ENCODE measurements around the gene HOMEZ.
"Not testable (repeated sequence)": the region's sequence is repeated elsewhere in the genome, so short reads cannot be mapped to it uniquely, and the experiment has no call there.

HOMEZ gene, protein sequence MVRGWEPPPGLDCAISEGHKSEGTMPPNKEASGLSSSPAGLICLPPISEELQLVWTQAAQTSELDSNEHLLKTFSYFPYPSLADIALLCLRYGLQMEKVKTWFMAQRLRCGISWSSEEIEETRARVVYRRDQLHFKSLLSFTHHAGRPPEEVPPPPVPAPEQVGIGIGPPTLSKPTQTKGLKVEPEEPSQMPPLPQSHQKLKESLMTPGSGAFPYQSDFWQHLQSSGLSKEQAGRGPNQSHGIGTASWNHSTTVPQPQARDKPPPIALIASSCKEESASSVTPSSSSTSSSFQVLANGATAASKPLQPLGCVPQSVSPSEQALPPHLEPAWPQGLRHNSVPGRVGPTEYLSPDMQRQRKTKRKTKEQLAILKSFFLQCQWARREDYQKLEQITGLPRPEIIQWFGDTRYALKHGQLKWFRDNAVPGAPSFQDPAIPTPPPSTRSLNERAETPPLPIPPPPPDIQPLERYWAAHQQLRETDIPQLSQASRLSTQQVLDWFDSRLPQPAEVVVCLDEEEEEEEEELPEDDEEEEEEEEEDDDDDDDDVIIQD

DNA sequence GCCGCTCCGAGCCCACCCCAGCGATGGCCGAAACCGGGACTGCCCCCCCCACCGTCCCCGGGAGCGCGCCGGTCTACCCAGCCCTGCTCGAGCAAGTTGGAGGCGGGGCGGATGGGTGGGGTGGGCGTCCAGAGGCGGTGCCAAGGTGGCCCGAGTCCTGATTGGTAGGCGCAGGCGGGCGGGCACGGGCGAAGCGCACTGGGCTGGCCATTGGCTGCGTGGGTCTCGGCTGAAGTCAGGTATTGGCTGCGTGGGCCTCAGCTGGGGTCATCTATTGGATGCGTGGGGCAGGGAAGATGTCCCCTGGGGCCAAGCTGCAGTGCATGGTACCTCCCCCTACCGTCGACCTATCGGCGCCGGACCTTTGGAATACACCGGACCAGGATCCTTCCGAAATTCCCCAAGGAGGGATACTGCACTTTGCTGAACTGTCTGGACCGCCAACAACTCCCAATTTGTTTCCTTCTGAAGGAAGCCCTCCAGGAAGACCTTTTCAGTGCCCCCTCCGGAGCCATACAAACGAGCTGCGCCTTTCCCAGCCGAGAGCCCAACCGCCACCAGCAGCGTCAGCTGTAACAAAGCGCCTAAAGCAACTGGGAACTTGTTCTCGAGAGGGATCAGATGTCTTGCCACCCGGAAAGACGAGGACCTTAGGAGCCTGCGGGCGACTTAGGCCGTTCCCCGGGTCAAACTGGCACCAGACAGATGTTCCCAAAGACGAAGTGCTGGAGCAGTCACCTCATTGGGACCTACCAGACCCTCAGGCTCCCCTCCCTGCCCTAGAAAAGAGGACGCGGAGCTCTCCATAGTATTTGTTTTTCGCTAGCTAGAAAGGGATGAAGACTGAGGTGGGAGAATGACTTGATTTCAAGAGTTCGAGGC lies at the start of gene HOMEZ:
TSS of gene HOMEZ (minus strand) at position 113 of the 882 bp plus-strand sequence. CDS start 180 bp downstream, outside the sequence.
- peak; percentile 91 for DNase-seq

DNA sequence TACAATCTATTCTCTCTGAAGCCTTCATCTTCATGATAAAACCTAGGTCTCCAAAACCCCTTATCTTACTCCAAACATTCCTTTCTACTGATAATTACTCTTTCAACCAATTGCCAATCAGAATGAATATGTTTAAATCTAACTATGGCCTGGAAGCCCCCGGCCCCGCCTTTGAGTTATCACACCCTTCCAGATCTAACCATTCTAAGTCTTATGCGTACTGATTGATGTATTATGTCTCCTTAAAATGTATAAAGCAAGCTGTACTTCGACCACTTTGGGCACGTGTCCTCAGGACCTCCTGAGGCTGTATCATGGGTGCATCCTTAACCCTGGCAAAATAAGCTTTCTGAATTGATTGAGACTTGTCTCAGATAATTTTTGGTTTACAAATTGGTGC lies 49.7 kb upstream of the HOMEZ start:
- DNase-seq, result no peak

DNA sequence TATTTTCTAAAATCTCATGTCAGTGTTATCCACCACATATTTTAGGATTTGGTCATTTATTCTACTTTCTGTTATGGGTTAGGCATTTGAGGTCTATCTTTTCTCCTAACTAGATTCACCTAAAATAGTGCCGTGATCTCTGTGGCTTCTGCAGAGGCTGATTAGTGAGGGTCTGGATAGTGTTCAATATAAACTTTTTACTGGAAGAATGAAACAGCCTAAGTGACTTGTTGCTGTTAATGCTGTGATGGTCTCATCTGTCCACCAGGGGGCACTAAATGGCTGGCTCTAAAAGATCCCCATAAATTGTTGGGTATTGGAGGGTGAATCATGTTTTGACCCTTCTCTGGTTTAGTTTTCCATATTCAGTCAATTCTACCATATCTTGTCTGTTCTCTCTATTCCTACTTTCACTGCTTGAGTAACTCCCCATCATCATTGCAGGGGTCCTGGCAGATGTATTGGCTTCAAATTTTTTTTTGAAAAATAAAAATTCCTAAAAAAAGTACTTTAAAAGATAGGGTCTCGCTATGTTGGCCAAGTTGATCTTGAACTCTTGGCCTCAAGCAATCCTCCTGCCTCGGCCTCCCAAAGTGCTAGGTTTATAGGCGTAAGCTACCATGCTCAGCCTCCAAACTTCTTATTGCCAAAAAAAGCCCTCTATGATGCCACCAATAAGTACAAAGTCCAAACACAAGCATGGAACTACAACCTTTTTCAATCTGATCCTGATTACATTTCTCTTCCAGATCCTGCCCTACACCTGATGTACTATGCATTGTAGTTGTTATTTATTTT lies 42.2 kb upstream of the HOMEZ start:
- DNase-seq, result peak; percentile 19

DNA sequence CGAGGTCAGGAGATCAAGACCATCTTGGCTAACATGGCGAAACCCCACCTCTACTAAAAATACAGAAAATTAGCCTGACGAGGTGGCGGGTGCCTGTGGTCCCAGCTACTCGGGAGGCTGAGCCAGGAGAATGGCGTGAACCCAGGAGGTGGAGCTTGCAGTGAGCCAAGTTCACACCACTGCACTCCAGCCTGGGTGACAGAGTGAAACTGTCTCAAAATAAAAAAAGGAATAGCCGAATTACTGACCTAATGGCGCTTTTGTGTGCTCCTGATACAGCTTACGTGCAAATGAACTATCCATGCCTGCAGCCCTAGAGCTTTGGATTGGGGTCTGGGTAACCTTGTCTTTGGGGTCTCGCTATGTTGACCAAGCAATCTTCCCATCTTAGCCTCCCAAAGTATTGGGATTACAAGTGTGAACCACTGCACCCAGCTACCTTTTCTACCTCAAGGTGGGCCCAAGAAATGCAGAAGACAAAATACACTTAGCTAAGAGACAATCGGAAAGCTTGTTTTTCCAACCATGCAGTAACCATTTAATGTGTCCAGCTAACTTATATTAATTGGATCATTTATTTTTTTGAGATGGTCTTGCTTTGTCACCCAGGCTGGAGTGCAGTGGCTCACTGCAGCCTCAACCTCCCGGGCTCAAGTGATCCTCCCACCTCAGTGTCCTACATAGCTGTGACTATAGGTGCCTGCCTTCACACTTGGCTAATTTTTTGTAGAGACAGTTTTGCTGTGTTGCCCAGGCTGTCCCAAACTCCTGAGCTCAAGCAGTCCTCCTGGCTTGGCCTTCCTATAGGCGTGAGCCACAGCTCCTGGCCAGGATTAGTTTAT lies 40.8 kb upstream of the HOMEZ start:
- DNase-seq, result no peak

DNA sequence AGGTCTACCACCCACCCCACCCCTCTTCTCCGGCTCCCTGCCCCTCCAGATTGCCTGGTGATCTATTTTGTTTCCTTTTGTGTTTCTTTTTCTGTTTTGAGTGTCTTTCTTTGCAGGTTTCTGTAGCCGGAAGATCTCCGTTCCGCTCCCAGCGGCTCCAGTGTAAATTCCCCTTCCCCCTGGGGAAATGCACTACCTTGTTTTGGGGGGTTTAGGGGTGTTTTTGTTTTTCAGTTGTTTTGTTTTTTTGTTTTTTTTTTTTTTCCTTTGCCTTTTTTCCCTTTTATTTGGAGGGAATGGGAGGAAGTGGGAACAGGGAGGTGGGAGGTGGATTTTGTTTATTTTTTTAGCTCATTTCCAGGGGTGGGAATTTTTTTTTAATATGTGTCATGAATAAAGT lies 39.8 kb upstream of the HOMEZ start:
- DNase-seq, result not testable (repeated sequence)

DNA sequence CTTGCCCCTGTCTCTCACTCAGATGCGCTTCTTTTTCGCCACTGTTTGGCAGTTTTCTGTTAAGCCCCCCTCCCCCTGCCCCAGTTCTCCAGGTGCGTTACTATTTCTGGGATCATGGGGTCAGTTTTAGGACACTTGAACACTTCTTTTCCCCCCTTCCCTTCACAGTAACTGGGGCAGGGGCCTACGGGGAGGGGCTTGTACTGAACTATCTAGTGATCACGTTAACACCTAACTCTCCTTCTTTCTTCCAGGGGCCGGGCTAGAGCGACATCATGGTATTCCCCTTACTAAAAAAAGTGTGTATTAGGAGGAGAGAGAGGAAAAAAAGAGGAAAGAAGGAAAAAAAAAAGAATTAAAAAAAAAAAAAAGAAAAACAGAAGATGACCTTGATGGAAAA lies 39.1 kb upstream of the HOMEZ start:
- no peak for DNase-seq

DNA sequence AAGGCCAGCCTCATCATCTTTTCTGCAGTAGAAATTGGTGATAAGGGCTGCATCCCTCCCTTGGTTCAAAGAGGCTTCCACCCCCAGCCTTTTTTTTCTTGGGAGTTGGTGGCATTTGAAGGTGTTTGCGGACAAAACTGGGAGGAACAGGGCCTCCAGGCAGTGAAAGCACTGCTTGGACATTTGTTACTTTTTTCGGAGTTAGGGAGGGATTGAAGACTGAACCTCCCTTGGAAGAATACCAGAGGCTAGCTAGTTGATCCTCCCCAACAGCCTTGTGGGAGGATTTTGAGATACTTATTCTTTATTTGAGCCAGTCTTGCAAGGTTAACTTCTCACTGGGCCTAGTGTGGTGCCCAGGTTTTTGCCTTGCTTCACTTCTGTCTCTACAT lies 38.5 kb upstream of the HOMEZ start:
- no peak for DNase-seq

DNA sequence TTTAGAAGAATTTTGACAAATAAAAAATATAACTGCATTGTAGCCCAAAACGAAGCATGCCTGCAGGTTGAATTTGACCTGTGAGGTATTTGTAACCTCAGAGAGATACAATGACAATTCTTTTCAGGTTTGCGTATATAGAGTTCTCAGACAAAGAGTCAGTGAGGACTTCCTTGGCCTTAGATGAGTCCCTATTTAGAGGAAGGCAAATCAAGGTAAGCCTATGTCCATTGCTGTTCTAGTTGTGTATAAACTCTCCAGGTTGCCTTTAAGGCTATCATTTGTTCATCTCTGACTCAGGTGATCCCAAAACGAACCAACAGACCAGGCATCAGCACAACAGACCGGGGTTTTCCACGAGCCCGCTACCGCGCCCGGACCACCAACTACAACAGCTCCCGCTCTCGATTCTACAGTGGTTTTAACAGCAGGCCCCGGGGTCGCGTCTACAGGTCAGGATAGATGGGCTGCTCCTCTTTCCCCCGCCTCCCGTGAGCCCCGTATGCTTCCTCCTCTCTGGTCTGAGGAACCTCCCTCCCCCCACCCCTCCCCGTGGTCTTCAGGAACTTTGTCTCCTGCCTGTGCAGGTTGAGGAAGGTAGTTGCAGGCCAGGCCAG lies 38.0 kb upstream of the HOMEZ start:
- no peak for DNase-seq

DNA sequence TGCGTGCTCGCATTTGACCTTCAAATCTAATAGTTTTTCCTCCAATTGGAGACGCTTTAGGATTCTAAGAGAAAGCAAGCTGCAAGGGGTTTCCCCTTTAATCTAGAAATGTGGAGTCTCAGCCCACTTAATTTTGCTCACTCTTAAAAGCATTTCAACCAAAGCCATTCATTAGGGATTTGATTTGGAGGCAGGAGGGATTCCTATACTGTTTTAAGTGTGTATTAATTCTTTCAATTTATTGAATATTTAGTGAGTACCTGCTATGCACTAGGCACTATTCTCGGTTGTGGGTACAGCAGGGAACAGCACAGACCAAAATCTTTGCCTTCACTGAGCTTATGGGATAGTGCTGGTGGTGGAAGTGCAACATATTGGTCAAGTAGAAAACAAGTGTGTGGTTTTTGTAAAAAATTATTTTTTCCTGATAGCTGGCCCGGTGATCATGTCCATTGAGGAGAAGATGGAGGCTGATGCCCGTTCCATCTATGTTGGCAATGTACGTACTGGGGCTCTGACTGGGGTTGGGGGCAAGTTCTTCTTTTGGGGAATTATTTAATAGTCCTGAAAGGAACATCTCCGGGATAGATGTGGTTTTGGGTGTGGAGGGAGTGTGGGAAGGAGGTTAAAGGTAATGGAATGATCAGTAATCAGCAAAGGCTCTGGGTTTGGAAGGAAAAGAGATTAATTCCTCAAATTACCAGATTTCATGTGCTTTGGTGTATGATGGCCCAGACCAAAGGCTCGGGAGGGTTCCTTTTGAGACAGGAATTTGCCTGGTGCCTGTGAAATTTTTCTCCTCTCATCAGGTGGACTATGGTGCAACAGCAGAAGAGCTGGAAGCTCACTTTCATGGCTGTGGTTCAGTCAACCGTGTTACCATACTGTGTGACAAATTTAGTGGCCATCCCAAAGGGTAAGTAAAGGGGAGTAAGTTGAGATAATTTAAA lies 36.9 kb upstream of the HOMEZ start:
- no peak for DNase-seq

DNA sequence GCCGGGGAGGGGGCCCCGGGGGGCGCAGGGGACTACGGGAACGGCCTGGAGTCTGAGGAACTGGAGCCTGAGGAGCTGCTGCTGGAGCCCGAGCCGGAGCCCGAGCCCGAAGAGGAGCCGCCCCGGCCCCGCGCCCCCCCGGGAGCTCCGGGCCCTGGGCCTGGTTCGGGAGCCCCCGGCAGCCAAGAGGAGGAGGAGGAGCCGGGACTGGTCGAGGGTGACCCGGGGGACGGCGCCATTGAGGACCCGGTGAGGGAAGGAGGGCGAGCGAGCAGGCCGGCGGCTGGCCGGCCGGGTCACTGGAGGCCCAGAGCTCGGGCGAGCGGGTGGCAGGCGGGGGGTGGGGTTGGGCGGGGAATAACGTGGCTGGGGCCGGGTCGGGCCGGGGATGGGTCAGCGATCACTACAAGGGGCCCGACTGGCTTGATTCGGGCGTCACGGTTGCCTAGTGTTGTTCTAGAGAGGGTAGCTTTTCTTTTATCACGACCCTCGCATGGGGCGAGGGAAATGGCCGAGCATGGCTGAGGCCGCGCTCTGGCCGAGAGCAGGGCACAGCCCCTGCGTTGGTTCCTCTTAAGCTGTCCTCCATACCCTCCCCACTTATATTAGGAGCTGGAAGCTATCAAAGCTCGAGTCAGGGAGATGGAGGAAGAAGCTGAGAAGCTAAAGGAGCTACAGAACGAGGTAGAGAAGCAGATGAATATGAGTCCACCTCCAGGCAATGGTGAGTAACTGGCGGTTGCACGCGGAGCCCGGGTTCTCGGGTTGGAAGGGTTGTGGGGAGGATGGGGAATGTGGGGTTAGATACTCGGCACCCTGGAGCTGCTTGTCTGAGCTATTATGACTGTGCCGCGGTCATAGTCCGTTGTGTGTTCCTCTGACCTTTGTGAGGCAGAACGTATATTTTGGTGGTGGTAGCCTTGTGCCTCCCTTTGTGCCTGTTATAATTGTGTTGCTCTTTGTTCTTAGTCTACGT lies 35.9 kb upstream of the HOMEZ start:
- no peak for DNase-seq

DNA sequence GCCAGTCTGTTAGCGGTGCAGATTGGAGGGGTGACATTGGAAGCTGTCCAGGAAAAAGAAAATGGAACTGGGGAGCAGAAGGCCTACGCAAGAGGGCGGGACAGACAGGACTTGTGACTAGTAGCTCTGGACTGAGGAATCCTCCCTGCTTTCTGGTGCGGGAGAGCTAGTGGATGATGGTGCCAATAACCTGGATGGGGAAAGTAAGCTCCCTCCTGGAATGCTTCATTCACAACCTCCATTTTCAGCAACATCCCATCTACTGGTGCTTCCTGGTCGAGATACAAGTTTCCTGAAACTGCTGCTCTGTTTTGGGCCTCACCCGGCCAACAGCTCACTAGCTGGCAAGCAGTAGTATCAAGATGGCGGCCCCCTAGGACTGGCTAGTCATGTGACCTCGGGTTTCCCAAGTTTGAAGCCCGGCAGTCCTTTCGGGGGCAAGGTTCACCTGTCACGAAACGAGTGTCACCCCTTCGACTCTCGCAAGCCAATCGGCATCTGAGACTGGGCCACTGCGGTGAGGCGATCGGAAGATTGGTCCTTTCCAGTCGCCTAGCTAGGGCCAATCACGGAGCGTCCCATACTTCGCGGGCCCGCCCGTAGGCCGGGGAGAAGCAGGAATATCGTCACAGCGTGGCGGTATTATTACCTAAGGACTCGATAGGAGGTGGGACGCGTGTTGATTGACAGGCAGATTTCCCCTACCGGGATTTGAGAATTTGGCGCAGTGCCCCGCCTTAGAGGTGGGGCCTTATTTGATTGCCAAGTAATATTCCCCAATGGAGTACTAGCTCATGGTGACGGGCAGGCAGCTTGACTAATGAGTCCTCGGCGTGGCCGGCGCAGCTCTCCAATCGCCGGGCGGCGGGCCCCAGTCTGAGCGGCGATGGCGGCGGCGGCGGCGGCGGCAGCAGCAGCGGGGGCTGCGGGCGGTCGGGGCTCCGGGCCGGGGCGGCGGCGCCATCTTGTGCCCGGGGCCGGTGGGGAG lies 34.9 kb upstream of the HOMEZ start, which contains the start of gene PABPN1:
TSS of gene PABPN1 (plus strand) at position 874 of the 988 bp plus-strand sequence. CDS start at position 887, 13 bp downstream.
- peak; percentile 98 for DNase-seq

DNA sequence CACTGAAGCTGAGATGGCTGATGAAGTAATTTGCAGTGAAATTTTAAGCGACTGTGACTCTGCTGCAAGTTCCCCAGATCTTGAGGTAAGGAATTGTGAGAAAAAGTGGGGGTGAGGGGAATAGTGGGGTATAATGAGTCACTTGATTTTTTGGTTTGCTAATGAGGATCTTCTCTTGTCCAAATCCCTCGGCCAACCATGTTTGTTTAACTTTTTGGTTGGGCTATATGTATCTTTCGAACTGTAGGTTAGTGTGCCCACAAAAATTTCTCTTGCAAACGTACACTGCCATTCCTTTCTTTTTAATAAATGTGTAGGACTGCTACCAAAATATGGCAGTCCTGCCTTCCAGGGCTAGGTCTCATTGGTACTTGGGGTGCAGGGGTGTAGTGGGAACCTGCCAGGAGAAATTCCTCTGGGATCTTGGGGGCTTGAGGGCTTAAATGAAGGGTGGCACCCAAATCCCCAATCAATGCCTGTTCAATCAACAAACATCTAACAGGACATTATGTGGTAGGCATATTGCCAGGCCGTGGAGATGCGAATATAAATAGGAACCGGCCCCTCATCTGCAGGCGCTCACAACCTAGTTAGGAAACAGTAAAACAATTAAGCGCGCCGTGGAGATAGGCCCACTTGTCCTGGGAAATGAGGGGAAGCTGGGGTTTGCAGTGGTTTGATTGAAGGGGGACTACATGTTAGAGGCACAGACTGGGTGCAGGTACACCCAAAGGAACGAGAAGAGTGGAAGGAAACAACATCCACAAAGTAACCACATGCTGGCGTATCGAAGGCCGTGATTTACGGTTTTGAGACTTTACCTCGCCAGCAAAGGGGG lies 34.0 kb upstream of the HOMEZ start:
- DNase-seq, result no peak

DNA sequence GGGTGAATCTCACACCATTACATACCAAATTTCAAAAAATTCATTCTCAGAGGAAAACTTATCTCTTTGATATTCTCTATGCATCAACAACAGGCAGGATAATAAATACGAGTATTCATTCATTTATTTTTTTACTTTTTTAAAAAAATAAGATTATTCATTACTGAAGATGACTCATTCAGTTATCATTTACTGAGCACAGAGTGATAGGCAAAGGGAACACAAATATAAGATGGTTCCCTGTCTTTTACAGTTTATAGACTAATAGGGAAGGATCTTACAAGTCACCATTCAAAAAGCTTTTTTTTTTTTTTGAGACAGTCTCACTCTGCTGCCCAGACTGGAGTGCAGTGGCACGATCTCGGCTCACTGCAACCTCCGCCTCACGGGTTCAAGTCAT lies 30.4 kb upstream of the HOMEZ start:
- DNase-seq, result no peak

DNA sequence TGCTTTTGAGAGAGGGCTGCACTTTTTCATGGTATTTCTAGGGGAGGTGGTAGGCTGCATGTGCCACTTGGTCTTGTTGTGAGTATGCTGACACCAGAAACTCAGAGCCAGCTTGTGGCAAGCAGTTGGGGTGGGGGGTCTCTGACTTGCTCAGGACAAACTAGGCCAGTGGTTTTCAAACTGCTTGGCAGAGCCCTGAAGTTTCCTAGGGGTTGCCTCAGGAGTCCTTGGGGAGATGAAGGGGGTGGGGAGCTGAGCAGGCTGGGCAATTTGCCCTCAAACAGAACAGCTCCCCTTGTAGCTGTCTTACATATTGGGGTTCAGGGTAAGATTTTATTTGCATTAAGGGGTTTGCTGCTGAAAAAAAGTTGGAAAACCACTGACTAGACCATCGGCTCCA lies 24.6 kb upstream of the HOMEZ start:
- DNase-seq, result no peak

DNA sequence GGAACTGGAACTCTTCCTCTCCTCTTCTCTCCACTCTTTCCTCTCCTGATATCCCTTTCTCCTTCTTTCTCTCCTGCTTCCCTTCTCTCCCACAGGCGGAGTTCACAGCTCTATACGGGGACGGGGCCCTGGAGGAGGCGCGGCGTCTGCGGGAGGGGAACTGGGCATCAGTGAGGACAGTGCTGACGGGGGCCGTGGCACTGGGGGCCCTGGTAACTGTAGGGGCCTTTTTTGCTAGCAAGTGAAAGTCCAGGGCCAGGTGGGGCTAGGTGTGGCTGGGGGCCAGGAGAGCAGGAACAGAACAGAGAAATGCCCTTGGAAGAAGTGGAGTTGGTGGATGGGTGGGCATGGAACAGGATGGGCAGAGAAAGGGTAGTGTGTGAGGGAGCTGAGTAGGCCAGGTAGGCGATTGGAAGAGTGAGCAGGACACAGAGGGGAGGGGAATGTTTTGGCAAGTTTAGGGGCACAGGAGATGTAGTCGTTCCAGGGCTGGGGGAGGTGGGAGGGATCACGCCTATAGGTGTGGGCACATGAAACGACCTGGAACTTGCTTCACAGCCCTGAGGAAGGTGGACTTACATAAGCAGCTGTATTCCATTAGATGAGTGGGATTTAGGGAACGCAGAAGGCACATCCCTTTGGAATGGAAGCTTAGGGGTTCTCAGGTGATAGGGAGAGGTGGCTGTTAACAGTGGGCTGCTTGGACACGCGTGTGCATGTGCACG lies 23.0 kb upstream of the HOMEZ start:
- DNase-seq, result no peak
